Nephron progenitor cell (in vitro differentiated cells): ENCODE results near the gene WDR7.

Experiments used
- DNase-seq: peaks from one replicate; pipeline ENCODE4 v3.0.0; 2021
- H3K27ac Mint-ChIP-seq: 2 replicates; pipeline ENCODE4 v1.8.0; 2021; ENCODE audit warnings: mild to moderate bottlenecking, moderate library complexity, mixed read lengths
- H3K27me3 Mint-ChIP-seq: 2 replicates; pipeline ENCODE4 v1.8.0; 2021; ENCODE audit warnings: mild to moderate bottlenecking, low read depth, mixed read lengths; ENCODE audit not compliant: poor library complexity
- H3K36me3 Mint-ChIP-seq: 2 replicates; pipeline ENCODE4 v1.8.0; 2021; ENCODE audit warnings: low read depth, mixed read lengths
- H3K4me1 Mint-ChIP-seq: 2 replicates; pipeline ENCODE4 v1.8.0; 2021; ENCODE audit warnings: mixed read lengths
- H3K4me3 Mint-ChIP-seq: 2 replicates; pipeline ENCODE4 v1.8.0; 2021; ENCODE audit warnings: mild to moderate bottlenecking, moderate library complexity, mixed read lengths
- H3K9me3 Mint-ChIP-seq: 2 replicates; pipeline ENCODE4 v1.8.0; 2021; ENCODE audit warnings: mild to moderate bottlenecking, moderate library complexity, mixed read lengths
- TF ChIP-seq, protein P1 (sequence below): fragments of 200-600 bp; sonication (generic); IDR thresholded peaks from 2 replicates; pipeline ENCODE4 v1.5.0; 2021; ENCODE audit warnings: antibody characterized with exemption

The WDR7 gene

DNA sequence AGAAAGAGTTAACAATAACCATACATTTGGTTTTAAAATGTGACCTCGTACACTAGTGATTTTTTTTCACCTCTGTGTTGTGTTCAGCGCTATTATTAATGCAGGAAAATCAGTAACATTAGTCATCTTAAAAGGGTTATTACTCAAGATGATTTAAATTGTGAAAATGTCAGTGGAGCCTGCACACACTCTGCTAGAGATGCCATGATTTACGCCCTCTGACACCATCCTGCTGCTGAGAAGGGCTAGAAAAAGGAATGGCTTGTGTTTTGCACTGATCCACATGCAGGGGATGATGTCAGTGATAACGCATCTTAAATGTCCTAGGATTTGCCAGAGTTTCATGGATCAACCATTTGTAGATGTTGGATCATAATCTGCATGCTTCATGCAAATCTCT lies 374.4 kb downstream of the WDR7 start:
- Mint-ChIP-seq H3K4me3 (no peak overlapping the region), H3K36me3 (no peaks in the 10 kb centered on the region), H3K4me1 (peaks cover 14% of the 10 kb centered on the region), H3K9me3 (no peaks in the 10 kb centered on the region), H3K27me3 (no peaks in the 10 kb centered on the region), H3K27ac (no peak overlapping the region)
- DNase-seq, result peak; percentile 38
- TF ChIP-seq, protein P1, sequence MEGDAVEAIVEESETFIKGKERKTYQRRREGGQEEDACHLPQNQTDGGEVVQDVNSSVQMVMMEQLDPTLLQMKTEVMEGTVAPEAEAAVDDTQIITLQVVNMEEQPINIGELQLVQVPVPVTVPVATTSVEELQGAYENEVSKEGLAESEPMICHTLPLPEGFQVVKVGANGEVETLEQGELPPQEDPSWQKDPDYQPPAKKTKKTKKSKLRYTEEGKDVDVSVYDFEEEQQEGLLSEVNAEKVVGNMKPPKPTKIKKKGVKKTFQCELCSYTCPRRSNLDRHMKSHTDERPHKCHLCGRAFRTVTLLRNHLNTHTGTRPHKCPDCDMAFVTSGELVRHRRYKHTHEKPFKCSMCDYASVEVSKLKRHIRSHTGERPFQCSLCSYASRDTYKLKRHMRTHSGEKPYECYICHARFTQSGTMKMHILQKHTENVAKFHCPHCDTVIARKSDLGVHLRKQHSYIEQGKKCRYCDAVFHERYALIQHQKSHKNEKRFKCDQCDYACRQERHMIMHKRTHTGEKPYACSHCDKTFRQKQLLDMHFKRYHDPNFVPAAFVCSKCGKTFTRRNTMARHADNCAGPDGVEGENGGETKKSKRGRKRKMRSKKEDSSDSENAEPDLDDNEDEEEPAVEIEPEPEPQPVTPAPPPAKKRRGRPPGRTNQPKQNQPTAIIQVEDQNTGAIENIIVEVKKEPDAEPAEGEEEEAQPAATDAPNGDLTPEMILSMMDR, result no peak

- no peaks in the 10 kb centered on the region for H3K27me3 Mint-ChIP-seq
- DNase-seq, result no peak
- H3K36me3 Mint-ChIP-seq, result no peaks in the 10 kb centered on the region
- H3K4me3 Mint-ChIP-seq, result no peak overlapping the region
- H3K27ac Mint-ChIP-seq, result no peak overlapping the region
- no peaks in the 10 kb centered on the region for H3K9me3 Mint-ChIP-seq
- TF ChIP-seq, protein P1, result no peak
- H3K4me1 Mint-ChIP-seq, result peaks cover 14% of the 10 kb centered on the region
Measured at GRCh38 chr18:57026316-57026715, 375.2 kb downstream of the WDR7 start.

GRCh38 chr18:57027190-57027708 lies 376.1 kb downstream of the WDR7 start:
- DNase-seq, result no peak
- TF ChIP-seq, protein P1, result no peak
- H3K27ac Mint-ChIP-seq, result no peak overlapping the region
- no peak overlapping the region for H3K4me3 Mint-ChIP-seq
- H3K27me3 Mint-ChIP-seq, result no peaks in the 10 kb centered on the region
- H3K4me1 Mint-ChIP-seq, result peaks cover 14% of the 10 kb centered on the region
- no peaks in the 10 kb centered on the region for H3K9me3 Mint-ChIP-seq
- H3K36me3 Mint-ChIP-seq, result no peaks in the 10 kb centered on the region

DNA sequence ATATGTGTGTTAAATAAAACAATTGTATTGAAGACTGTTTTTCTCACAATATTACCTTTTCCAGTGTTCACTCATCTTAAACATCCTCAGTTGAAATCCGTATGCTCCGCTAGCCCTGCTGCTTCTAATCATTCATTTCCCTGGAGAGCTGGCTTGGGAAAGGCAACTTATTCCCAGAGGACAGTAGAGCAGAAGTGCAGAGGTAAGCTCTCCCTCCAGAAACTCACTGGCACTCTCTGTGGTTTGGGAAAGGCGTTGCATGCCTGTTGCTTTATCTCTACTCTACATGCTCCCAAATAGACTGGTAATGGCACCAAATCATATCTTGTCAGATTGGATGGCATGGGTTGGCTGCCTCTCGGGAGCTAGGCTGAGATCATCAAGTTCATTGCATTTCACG lies 378.6 kb downstream of the WDR7 start:
- Mint-ChIP-seq H3K27me3 (peaks cover 4% of the 10 kb centered on the region), H3K4me3 (no peak overlapping the region), H3K9me3 (no peaks in the 10 kb centered on the region), H3K4me1 (peaks cover 14% of the 10 kb centered on the region), H3K36me3 (no peaks in the 10 kb centered on the region), H3K27ac (no peak overlapping the region)
- no peak for DNase-seq
- TF ChIP-seq, protein P1, result no peak

DNA sequence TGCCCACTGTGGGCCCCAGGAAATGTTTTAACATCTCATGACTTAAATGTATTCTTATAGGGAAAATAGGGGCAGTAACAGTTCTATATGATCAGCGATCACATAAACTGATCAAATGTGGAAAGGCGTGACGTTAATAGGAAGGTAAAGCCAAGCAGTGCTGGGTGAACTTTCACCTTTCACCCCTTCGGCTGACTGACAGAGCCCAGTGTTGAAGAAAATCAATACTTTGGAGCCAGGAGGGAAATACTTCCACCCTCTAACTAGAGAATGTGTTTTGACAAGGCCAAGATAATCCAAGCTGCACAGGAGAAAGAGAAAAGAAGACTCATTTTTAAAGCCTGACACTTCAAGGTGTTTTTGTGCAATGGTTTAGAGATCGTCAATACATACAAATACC lies 379.3 kb downstream of the WDR7 start:
- no peaks in the 10 kb centered on the region for H3K36me3 Mint-ChIP-seq
- H3K4me1 Mint-ChIP-seq, result peaks cover 11% of the 10 kb centered on the region
- no peaks in the 10 kb centered on the region for H3K9me3 Mint-ChIP-seq
- TF ChIP-seq, protein P1, result no peak
- no peak overlapping the region for H3K27ac Mint-ChIP-seq
- H3K27me3 Mint-ChIP-seq, result peaks cover 4% of the 10 kb centered on the region
- no peak overlapping the region for H3K4me3 Mint-ChIP-seq
- DNase-seq, result no peak

DNA sequence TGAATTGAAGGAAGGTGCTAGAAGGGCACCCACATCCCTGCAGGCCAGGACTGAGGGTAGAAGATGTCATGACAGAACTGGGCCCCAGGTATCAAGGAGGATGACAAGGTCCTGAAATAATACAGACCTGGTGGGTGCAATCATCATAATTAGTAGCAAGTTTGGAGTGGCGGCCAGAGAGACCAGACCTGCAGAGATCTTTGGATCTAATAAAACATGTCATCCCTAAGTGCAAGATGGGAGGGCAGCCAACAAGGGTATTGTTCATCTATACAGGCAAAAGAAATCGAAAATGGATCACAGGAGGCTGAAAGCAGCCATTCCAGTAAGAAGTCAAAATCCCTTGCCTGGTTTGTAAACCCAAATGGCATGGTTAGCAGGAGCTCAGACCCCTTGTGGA lies 384.4 kb downstream of the WDR7 start:
- no peak overlapping the region for H3K27ac Mint-ChIP-seq
- H3K4me1 Mint-ChIP-seq, result peaks cover 5% of the 10 kb centered on the region
- no peak for DNase-seq
- no peaks in the 10 kb centered on the region for H3K9me3 Mint-ChIP-seq
- TF ChIP-seq, protein P1, result no peak
- H3K4me3 Mint-ChIP-seq, result no peak overlapping the region
- peaks cover 12% of the 10 kb centered on the region for H3K27me3 Mint-ChIP-seq
- H3K36me3 Mint-ChIP-seq, result no peaks in the 10 kb centered on the region
